ENCODE data around the gene B4GALT5. TPM values are rescaled to one million over a fixed set of nuclear protein-coding genes. Genes with fewer than 3 reads are reported as not detected.

The B4GALT5 gene
- polyA plus RNA-seq, 2 of the 4 experiments (the other 2 are of a cell fraction), result 84.0 to 88.7 TPM

DNA sequence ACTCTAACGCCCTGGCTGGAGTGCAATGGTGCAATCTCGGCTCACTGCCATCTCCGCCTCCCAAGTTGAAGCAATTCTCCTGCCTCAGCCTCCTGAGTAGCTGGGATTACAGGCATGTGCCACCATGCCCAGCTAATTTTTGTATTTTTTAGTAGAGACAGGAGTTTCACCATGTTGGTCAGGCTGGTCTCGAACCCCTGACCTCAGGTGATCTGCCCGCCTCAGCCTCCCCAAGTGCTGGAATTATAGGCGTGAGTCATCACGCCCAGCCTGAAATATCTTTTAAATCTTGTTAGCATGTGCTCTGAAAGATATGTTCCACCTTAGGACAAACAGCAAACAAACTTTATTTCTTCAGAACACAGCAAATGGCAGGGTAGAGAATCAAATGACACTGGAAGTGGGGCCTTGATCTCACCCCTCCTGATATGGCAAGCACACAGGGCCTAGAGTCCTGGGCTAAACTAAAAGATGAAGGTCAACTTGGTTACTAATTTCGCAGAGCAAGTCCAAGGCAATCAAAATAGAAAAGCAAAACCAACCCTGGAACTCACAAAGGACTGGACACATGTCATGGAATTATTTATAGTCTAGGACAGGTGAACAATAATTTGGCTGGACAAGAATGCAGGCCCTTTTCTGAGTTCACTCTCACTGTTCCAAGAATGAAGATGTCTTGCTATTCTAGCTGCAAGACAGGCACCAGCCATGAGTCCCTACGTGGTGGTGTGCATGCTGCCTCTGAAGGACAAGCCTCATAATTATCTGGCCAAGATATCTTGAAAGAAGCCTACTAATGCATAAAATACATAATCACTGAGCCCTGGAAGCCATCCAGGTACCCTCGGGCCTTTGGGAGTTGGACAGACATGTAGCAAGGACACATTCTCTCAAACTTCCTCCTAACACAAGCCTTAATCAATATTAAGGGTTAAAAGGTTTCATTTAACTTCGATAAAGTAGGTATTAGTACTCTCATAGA, 35.6 kb downstream of the B4GALT5 start:
- H3K4me3 ChIP-seq, result no peak overlapping the region
- DNase-seq (ENCODE audit: low read depth in 1 of 2, low spot score in 1 of 2), result no peak
- ChIA-PET POLR2A (interaction anchor here (1.1 kb wide), 1 partner anchor 13 kb away, joined by 4 read pairs; no protein-coding TSS in a partner anchor), CTCF (interaction anchor here (0.7 to 3.5 kb wide), 4 partner anchors 11 to 69 kb away, joined by 3 to 16 read pairs (median 4); no protein-coding TSS in a partner anchor)
- H3K27ac ChIP-seq, result peak overlapping the region; percentile 96 to 97
- no peak for ATAC-seq
- peaks cover 97% of the 10 kb centered on the region for H3K4me1 ChIP-seq
- WGBS (ENCODE audit: missing lambda C conversion rate), result 48% methylated on average over 11 of the region's 11 CpGs
- no peaks in the 10 kb centered on the region for H3K9me3 ChIP-seq
- no peak for FAIRE-seq
- no peak for TF ChIP-seq CBX8 (IDR thresholded peaks at IDR 0.05)
- TF ChIP-seq JUN (IDR thresholded peaks at IDR 0.05), result 0 out of 5 replicates have a peak, but pooled peaks of 1 of the 2 experiments have one; percentile 4
- TF ChIP-seq HOXA7 (CRISPR knock-in tag; IDR thresholded peaks at IDR 0.05), result peak; percentile 37; the same call in 1 of the 2 replicates
- TF ChIP-seq, protein P1, sequence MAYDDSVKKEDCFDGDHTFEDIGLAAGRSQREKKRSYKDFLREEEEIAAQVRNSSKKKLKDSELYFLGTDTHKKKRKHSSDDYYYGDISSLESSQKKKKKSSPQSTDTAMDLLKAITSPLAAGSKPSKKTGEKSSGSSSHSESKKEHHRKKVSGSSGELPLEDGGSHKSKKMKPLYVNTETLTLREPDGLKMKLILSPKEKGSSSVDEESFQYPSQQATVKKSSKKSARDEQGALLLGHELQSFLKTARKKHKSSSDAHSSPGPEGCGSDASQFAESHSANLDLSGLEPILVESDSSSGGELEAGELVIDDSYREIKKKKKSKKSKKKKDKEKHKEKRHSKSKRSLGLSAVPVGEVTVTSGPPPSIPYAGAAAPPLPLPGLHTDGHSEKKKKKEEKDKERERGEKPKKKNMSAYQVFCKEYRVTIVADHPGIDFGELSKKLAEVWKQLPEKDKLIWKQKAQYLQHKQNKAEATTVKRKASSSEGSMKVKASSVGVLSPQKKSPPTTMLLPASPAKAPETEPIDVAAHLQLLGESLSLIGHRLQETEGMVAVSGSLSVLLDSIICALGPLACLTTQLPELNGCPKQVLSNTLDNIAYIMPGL (CRISPR knock-in tag; IDR thresholded peaks at IDR 0.05; ENCODE audit: borderline replicate concordance), result no peak
- no peak for TF ChIP-seq CHD4 (IDR thresholded peaks at IDR 0.05; ENCODE audit: borderline replicate concordance)
- TF ChIP-seq NFE2L2 (conservative IDR thresholded peaks at IDR 0.05; ENCODE audit: low read length), result no peak
- TF ChIP-seq CBX2 (IDR thresholded peaks at IDR 0.05; ENCODE audit: borderline replicate concordance, low read depth), result no peak
- no peak for TF ChIP-seq MYC (IDR thresholded peaks at IDR 0.05; ENCODE audit: borderline replicate concordance, low read length)
- no peak for TF ChIP-seq TP53 (CRISPR knock-in tag; IDR thresholded peaks at IDR 0.05)
- TF ChIP-seq REST (IDR thresholded peaks at IDR 0.05), result no peak
- TF ChIP-seq ATOH8 (CRISPR knock-in tag; IDR thresholded peaks at IDR 0.05; ENCODE audit: low read depth), result no peak
- no peak for TF ChIP-seq MAFK (IDR thresholded peaks at IDR 0.05; ENCODE audit: partially characterized antibody)
- TF ChIP-seq NPAS2 (CRISPR knock-in tag; IDR thresholded peaks at IDR 0.05; ENCODE audit: borderline replicate concordance), result no peak
- TF ChIP-seq PBX3 (IDR thresholded peaks at IDR 0.05), result no peak
- TF ChIP-seq GATA3 (IDR thresholded peaks at IDR 0.05; ENCODE audit: borderline replicate concordance), result 0 out of 2 replicates have a peak, but pooled peaks have one; percentile 13
- no peak for TF ChIP-seq RCOR1 (IDR thresholded peaks at IDR 0.05; ENCODE audit: low read depth, low read length)
- no peak for TF ChIP-seq EHMT2 (IDR thresholded peaks at IDR 0.05; ENCODE audit: low read depth)
- TF ChIP-seq, protein P2, sequence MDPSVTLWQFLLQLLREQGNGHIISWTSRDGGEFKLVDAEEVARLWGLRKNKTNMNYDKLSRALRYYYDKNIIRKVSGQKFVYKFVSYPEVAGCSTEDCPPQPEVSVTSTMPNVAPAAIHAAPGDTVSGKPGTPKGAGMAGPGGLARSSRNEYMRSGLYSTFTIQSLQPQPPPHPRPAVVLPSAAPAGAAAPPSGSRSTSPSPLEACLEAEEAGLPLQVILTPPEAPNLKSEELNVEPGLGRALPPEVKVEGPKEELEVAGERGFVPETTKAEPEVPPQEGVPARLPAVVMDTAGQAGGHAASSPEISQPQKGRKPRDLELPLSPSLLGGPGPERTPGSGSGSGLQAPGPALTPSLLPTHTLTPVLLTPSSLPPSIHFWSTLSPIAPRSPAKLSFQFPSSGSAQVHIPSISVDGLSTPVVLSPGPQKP (IDR thresholded peaks at IDR 0.05; ENCODE audit: low read depth, low read length), result no peak
- TF ChIP-seq RNF2 (IDR thresholded peaks at IDR 0.05; ENCODE audit: borderline replicate concordance, low read depth), result no peak
- TF ChIP-seq SREBF2 (IDR thresholded peaks at IDR 0.05), result no peak
- TF ChIP-seq FOSL2 (IDR thresholded peaks at IDR 0.05), result no peak
- peak; percentile 46 for TF ChIP-seq FOSL2 (CRISPR knock-in tag; IDR thresholded peaks at IDR 0.05)
- peak overlapping the region; percentile 97 for H3K4me2 ChIP-seq

All from A549 (cell line).